ENCODE measurements around the gene IRAG1. TPM values are rescaled to one million over a fixed set of nuclear protein-coding genes. Genes with fewer than 3 reads are reported as not detected.
"Not testable (repeated sequence)": the region's sequence is repeated elsewhere in the genome, so short reads cannot be mapped to it uniquely, and the experiment has no call there.

Gene IRAG1
- total RNA-seq, 1 donor from 2014 or later, result 6.1 TPM

DNA sequence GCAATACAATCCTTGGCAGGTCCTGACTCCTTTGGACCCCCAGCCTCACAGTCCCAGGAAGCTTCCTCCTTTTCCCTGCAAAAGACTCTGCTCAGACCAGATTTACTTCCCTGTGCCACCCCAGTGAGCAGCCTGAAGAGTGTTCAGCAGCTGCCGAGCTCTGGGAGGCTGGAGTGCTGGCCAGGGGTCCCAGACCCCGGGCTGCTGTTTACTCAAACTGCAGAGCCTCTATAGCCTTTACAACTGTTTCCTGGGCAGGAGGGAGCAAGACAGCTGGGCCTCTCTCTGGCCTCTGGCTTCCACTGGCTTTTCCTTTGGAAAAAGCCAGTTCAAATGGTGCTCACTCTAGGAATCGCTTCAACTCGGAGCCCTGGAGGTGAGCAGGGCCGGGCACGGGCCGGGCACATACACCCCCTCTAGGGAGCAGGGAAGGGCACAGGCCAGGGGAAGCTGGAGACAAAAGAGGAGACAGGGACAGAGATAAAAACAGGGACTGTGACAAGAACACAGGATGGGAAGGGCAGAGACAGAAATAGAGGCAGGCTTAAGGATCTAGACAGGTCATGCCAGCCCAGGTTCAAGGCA, 932 bp downstream of the IRAG1 start:
- Mint-ChIP-seq H3K27me3 (ENCODE audit: low read depth) (no peaks in the 10 kb centered on the region), H3K27ac (ENCODE audit: unreplicated experiment) (peak overlapping the region; percentile 81), H3K9me3 (no peaks in the 10 kb centered on the region), H3K36me3 (ENCODE audit: low read depth) (no peaks in the 10 kb centered on the region), H3K4me3 (no peak overlapping the region), H3K4me1 (peaks cover 14% of the 10 kb centered on the region)
- TF ChIP-seq, protein P1, sequence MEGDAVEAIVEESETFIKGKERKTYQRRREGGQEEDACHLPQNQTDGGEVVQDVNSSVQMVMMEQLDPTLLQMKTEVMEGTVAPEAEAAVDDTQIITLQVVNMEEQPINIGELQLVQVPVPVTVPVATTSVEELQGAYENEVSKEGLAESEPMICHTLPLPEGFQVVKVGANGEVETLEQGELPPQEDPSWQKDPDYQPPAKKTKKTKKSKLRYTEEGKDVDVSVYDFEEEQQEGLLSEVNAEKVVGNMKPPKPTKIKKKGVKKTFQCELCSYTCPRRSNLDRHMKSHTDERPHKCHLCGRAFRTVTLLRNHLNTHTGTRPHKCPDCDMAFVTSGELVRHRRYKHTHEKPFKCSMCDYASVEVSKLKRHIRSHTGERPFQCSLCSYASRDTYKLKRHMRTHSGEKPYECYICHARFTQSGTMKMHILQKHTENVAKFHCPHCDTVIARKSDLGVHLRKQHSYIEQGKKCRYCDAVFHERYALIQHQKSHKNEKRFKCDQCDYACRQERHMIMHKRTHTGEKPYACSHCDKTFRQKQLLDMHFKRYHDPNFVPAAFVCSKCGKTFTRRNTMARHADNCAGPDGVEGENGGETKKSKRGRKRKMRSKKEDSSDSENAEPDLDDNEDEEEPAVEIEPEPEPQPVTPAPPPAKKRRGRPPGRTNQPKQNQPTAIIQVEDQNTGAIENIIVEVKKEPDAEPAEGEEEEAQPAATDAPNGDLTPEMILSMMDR (conservative IDR thresholded peaks at IDR 0.05), result no peak
- DNase-seq (ENCODE audit: low read depth, low spot score), result no peak

DNA sequence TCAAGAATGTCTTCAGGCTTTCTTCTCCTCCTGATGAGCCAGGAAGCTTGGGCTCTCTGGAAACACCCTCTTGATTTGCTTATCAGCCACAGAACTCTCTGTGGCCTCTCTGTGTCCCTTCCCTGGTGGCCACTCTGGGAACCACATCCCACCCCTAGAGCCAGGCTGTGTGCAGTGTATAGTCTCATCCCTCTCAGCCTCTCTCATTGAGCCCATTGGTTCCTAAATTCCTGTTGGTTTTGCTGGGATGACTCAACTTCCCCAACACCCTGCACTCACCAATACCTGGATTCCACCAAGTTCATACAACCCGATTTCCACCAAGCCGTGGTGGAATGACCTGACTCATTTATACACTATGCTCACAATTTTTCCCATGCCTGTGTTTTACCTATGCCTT, 5.2 kb downstream of the IRAG1 start:
- H3K27ac Mint-ChIP-seq (ENCODE audit: unreplicated experiment), result no peak overlapping the region
- TF ChIP-seq, protein P1 (conservative IDR thresholded peaks at IDR 0.05), result peak; percentile 47
- no peak overlapping the region for H3K4me3 Mint-ChIP-seq
- peaks cover 9% of the 10 kb centered on the region for H3K4me1 Mint-ChIP-seq
- no peak for DNase-seq (ENCODE audit: low read depth, low spot score)
- no peaks in the 10 kb centered on the region for H3K27me3 Mint-ChIP-seq (ENCODE audit: low read depth)
- H3K36me3 Mint-ChIP-seq (ENCODE audit: low read depth), result no peaks in the 10 kb centered on the region
- no peaks in the 10 kb centered on the region for H3K9me3 Mint-ChIP-seq

DNA sequence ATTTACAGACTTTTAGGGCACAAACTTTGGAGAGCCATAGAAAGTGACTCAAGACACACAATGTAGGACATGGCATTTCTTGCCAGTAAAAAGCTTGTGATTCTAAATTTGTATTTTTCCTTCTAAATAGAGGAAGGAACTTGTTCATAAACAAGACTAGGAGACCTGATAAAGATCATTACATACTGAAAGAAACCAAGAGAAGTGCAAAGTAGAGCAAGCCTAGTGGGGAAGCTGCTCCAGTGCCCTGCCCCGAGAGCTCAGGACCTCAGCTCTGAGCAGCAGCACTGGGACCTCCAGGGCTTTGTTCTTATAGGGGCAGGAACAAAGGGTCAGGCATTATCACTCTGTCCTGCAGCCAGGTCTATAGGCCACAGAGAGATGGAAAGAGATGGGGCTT, 7.2 kb downstream of the IRAG1 start:
- no peaks in the 10 kb centered on the region for H3K27me3 Mint-ChIP-seq (ENCODE audit: low read depth)
- no peaks in the 10 kb centered on the region for H3K36me3 Mint-ChIP-seq (ENCODE audit: low read depth)
- H3K9me3 Mint-ChIP-seq, result no peaks in the 10 kb centered on the region
- TF ChIP-seq, protein P1 (conservative IDR thresholded peaks at IDR 0.05), result no peak
- H3K4me1 Mint-ChIP-seq, result no peaks in the 10 kb centered on the region
- DNase-seq (ENCODE audit: low read depth, low spot score), result no peak
- no peak overlapping the region for H3K27ac Mint-ChIP-seq (ENCODE audit: unreplicated experiment)
- no peak overlapping the region for H3K4me3 Mint-ChIP-seq

DNA sequence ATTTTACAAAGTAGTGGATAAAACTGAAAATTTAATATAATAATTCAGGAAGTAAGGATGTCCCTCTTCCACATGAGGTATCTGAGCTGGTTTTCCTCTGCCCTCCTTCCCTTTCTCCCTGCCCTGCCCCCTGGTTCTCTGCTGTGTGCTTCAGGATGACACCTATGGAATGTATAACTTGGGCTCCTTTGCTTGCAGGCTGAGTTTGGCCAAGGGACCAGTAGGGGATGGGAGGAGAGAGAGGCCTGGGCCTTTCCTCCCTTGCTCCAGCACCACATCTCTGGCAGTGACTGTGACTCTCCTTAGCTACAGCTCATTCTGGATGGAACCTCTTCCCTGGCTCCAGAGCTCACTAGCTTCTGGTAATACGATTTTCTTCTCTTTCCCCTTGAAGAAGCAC, 10.1 kb downstream of the IRAG1 start:
- Mint-ChIP-seq H3K4me3 (no peak overlapping the region), H3K9me3 (no peaks in the 10 kb centered on the region), H3K36me3 (ENCODE audit: low read depth) (no peaks in the 10 kb centered on the region), H3K27ac (ENCODE audit: unreplicated experiment) (no peak overlapping the region), H3K4me1 (no peaks in the 10 kb centered on the region), H3K27me3 (ENCODE audit: low read depth) (no peaks in the 10 kb centered on the region)
- TF ChIP-seq, protein P1 (conservative IDR thresholded peaks at IDR 0.05), result no peak
- DNase-seq (ENCODE audit: low read depth, low spot score), result no peak

DNA sequence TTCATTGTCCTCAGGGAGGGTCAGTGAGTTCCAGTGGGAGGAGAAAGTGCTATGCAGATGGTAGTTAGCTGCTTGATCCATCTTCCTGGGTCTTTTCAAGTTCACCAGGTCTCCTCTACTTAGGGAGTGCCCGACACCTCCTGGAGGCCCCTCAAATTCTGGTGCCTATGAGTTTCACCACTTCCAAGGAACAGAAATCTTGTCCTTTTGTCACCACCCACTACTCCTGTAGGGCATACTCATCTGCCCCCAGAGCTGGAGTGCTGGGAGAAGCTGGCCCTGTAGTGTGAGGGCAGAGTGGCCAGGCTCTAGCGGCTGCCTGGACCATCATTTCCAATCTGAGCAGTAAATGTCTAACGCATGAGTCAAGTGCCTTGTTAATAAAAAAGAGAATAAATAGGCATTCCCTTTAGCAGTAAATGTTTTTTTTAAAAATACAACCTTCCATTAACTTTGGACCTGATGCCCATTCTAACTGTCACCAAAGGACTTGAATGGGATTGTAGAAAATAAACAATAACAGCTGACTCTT, 12.5 kb downstream of the IRAG1 start:
- H3K4me1 Mint-ChIP-seq, result no peaks in the 10 kb centered on the region

DNA sequence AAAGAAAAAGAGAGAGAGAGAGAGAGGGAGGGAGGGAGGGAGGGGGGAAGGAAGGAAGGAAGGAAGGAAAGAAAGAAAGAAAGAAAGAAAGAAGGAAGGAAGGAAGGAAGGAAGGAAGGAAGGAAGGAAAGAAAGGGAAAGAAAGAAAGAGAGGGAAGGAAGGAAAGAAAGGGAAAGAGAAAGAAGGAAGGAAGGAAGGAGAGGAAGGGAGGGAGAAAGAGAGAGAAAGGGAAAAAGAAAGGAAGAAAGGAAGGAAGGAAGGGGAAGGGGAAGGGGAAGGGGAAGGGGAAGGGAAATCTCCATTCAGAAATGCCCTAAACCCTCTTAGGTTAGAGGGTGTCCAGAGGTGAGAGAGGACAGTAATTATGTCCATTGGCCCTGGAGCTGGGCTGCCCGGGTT, 13.3 kb downstream of the IRAG1 start:
- not testable (repeated sequence) for DNase-seq (ENCODE audit: low read depth, low spot score); H3K9me3 Mint-ChIP-seq; H3K27ac Mint-ChIP-seq (ENCODE audit: unreplicated experiment); H3K27me3 Mint-ChIP-seq (ENCODE audit: low read depth); H3K4me3 Mint-ChIP-seq; H3K4me1 Mint-ChIP-seq; H3K36me3 Mint-ChIP-seq (ENCODE audit: low read depth)

More for the DNA sequence above, 12.5 kb downstream of the IRAG1 start:
- H3K27me3 Mint-ChIP-seq (ENCODE audit: low read depth), result no peaks in the 10 kb centered on the region
- DNase-seq (ENCODE audit: low read depth, low spot score), result no peak
- no peak overlapping the region for H3K4me3 Mint-ChIP-seq
- H3K36me3 Mint-ChIP-seq (ENCODE audit: low read depth), result no peaks in the 10 kb centered on the region
- TF ChIP-seq, protein P1 (conservative IDR thresholded peaks at IDR 0.05), result no peak
- H3K9me3 Mint-ChIP-seq, result peaks cover 2% of the 10 kb centered on the region
- no peak overlapping the region for H3K27ac Mint-ChIP-seq (ENCODE audit: unreplicated experiment)
